DOHH2 (cell line): ENCODE measurements around the gene SMPD2.

ENCODE experiments used
- H3F3A ChIP-seq: fragments of 200-600 bp; sonication (generic), shearing (Covaris generic); 2 replicates; pipeline ENCODE4 v1.6.0; 2016; ENCODE audit warnings: antibody characterized with exemption, mild to moderate bottlenecking; ENCODE audit not compliant: control insufficient read depth, insufficient read depth
- H3K27ac ChIP-seq: fragments of 200-600 bp; sonication (generic); 2 replicates; pipeline ENCODE4 v1.5.1; 2014; ENCODE audit warnings: low read depth, mild to moderate bottlenecking, low read length, moderate library complexity
- H3K27me3 ChIP-seq: fragments of 200-600 bp; sonication (generic); 2 replicates; pipeline ENCODE4 v1.6.1; 2014; ENCODE audit warnings: mild to moderate bottlenecking, low read length, mixed read lengths; ENCODE audit not compliant: control insufficient read depth
- H3K36me3 ChIP-seq: fragments of 200-600 bp; sonication (generic); 2 replicates; pipeline ENCODE4 v1.6.1; 2014; ENCODE audit warnings: mild to moderate bottlenecking, low read length, moderate library complexity, mixed read lengths; ENCODE audit not compliant: control insufficient read depth
- H3K4me1 ChIP-seq: fragments of 200-600 bp; sonication (generic); 2 replicates; pipeline ENCODE4 v1.6.1; 2014; ENCODE audit warnings: mild to moderate bottlenecking, low read length, mixed read lengths; ENCODE audit not compliant: control insufficient read depth
- H3K4me2 ChIP-seq: fragments of 200-600 bp; sonication (generic); 2 replicates; pipeline ENCODE4 v1.6.0; 2014; ENCODE audit warnings: mild to moderate bottlenecking, low read length, moderate library complexity
- H3K4me3 ChIP-seq: fragments of 200-600 bp; sonication (generic); 2 replicates; pipeline ENCODE4 v1.5.1; 2014; ENCODE audit warnings: mild to moderate bottlenecking, low read length, mixed read lengths
- H3K79me2 ChIP-seq: fragments of 200-600 bp; sonication (generic); 2 replicates; pipeline ENCODE4 v1.6.1; 2014; ENCODE audit warnings: mild to moderate bottlenecking, low read length, mixed read lengths; ENCODE audit not compliant: control insufficient read depth
- H3K9me2 ChIP-seq: fragments of 200-600 bp; sonication (generic); replicated peaks from 2 replicates; pipeline ENCODE4 v1.6.1; 2014; ENCODE audit warnings: mild to moderate bottlenecking, low read length, mixed read lengths; ENCODE audit not compliant: control insufficient read depth
- H3K9me3 ChIP-seq: fragments of 200-600 bp; sonication (generic); 2 replicates; pipeline ENCODE4 v1.6.1; 2014; ENCODE audit warnings: antibody characterized with exemption, low read length, mixed read lengths; ENCODE audit not compliant: control insufficient read depth, insufficient read depth
- H4K20me1 ChIP-seq: fragments of 200-600 bp; sonication (generic); 2 replicates; pipeline ENCODE4 v1.6.0; 2014; ENCODE audit warnings: low read depth, mild to moderate bottlenecking, antibody characterized with exemption, low read length, moderate library complexity; ENCODE audit not compliant: control insufficient read depth, insufficient read depth
- EZH2phosphoT487 ChIP-seq: fragments of 200-600 bp; sonication (generic); IDR thresholded peaks from 2 replicates; pipeline ENCODE4 v1.6.1; 2017; ENCODE audit warnings: borderline replicate concordance, mild to moderate bottlenecking, antibody characterized with exemption, low read length, moderate library complexity, mixed read lengths
- TF ChIP-seq, protein P1 (sequence below): fragments of 200-600 bp; sonication (generic); IDR thresholded peaks from one replicate; pipeline ENCODE4 v1.5.1; 2014; ENCODE audit warnings: antibody characterized with exemption, mild to moderate bottlenecking, low read depth, low read length; ENCODE audit not compliant: poor library complexity, severe bottlenecking

SMPD2 gene

DNA sequence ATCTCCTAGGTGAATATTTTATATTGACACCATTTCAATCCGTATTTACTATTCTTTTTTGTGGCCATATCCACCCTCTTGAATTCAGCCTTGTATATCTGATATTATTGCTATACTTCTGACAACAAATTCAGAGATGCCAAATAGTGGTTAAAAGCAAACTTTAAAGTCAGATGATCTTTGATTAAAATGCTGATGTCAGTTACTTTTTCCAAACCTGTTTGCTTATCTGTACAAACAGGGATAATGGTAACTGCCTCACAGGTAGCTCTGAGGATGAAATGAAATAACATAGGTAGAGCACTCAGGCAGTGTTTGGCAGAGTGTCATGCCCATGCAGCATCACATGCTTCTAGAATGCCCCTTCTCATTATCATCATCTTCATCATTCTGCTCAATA lies 19.3 kb upstream of the SMPD2 start:
- Histone ChIP-seq H3K9me2 (no peaks in the 10 kb centered on the region), H4K20me1 (no peaks in the 10 kb centered on the region), H3K36me3 (no peaks in the 10 kb centered on the region), H3K27ac (no peak overlapping the region), H3K27me3 (0 out of 2 replicates have a peak, but pooled peaks cover 2% of the 10 kb centered on the region), H3K4me2 (no peak overlapping the region), H3F3A (no peaks in the 10 kb centered on the region), H3K4me3 (no peak overlapping the region), H3K4me1 (no peaks in the 10 kb centered on the region; the same call in 1 of the 2 replicates), H3K9me3 (no peaks in the 10 kb centered on the region), H3K79me2 (no peaks in the 10 kb centered on the region)
- TF ChIP-seq EZH2phosphoT487, result no peak
- TF ChIP-seq, protein P1, sequence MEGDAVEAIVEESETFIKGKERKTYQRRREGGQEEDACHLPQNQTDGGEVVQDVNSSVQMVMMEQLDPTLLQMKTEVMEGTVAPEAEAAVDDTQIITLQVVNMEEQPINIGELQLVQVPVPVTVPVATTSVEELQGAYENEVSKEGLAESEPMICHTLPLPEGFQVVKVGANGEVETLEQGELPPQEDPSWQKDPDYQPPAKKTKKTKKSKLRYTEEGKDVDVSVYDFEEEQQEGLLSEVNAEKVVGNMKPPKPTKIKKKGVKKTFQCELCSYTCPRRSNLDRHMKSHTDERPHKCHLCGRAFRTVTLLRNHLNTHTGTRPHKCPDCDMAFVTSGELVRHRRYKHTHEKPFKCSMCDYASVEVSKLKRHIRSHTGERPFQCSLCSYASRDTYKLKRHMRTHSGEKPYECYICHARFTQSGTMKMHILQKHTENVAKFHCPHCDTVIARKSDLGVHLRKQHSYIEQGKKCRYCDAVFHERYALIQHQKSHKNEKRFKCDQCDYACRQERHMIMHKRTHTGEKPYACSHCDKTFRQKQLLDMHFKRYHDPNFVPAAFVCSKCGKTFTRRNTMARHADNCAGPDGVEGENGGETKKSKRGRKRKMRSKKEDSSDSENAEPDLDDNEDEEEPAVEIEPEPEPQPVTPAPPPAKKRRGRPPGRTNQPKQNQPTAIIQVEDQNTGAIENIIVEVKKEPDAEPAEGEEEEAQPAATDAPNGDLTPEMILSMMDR, result no peak

DNA sequence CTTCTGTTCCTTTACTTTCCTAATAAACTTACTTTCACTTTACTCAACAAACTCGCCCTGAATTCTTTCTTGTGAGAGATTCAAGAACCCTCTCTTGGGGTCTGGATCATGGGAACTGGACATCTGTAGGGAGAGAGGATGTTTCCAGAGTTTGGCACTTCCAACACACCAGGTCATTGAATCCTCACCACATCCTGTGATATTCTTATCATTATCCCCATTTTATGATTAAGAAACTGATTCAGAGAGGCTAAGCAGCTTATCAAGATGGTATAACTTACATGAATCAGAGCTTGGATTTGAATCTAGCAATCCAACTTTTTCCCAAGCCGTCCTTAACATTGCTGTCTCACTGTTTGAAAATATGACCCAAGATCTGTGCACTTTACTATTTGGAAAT lies 15.6 kb upstream of the SMPD2 start:
- Histone ChIP-seq H3K9me2 (no peaks in the 10 kb centered on the region), H3K4me2 (no peak overlapping the region), H3K27ac (no peak overlapping the region), H3K27me3 (peaks cover 7% of the 10 kb centered on the region; the same call in 1 of the 2 replicates), H3F3A (no peaks in the 10 kb centered on the region), H4K20me1 (no peaks in the 10 kb centered on the region), H3K79me2 (no peaks in the 10 kb centered on the region), H3K4me3 (no peak overlapping the region), H3K4me1 (no peaks in the 10 kb centered on the region; the same call in 1 of the 2 replicates), H3K9me3 (no peaks in the 10 kb centered on the region), H3K36me3 (no peaks in the 10 kb centered on the region)
- TF ChIP-seq, protein P1, result no peak
- TF ChIP-seq EZH2phosphoT487, result no peak

GRCh38 chr6:109428889-109429477 lies 11.5 kb upstream of the SMPD2 start:
- H4K20me1 ChIP-seq, result no peaks in the 10 kb centered on the region
- peaks cover 15% of the 10 kb centered on the region; the same call in 1 of the 2 replicates for H3K27me3 ChIP-seq
- no peaks in the 10 kb centered on the region for H3K9me2 ChIP-seq
- H3K4me2 ChIP-seq, result no peak overlapping the region
- H3K36me3 ChIP-seq, result no peaks in the 10 kb centered on the region
- no peaks in the 10 kb centered on the region for H3K79me2 ChIP-seq
- H3K27ac ChIP-seq, result no peak overlapping the region
- H3K9me3 ChIP-seq, result no peaks in the 10 kb centered on the region
- H3K4me3 ChIP-seq, result no peak overlapping the region
- no peaks in the 10 kb centered on the region; the same call in 1 of the 2 replicates for H3K4me1 ChIP-seq
- TF ChIP-seq, protein P1, result no peak
- TF ChIP-seq EZH2phosphoT487, result no peak
- H3F3A ChIP-seq, result no peaks in the 10 kb centered on the region
